ENCODE measurements around the gene ELL2.
"Not testable (repeated sequence)": the region's sequence is repeated elsewhere in the genome, so short reads cannot be mapped to it uniquely, and the experiment has no call there.

Gene ELL2

DNA sequence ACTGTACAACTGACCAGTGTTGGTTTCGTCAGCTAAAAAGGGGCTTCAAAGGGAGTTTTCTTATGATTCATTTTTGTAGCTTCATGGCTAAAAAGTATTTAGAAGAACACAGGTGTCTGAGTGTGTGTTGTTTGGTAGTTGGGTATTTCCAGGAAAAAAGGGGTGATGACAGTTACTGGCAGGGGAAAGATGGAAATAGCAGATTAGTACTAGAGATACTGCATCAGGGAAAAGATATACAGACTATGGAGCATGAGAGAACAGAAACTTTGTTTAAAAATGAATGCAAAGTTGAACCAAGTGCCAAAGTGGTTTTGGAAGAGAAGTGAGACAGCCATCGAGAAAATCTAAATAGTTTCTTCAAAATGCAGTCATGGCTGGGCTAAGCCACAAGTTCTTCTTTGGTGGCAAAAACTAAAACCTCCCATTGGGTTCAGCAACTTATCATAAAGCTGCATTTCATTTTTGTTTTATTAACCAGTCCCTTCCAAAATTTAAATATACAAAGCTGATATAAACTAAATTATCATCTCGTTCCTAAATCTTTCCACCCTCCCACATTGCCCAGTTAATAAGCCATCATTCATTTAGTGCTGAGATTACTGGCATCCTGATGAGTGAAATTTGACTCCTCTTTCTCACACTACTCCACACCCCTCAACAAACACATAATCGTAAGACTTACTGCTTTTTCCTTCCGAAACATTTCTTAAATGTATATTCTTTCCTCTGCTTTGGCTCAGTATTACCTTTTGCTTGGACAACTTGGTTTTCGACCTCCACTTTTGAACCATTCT, 33.5 kb downstream of the ELL2 start:
- no peak for DNase-seq

DNA sequence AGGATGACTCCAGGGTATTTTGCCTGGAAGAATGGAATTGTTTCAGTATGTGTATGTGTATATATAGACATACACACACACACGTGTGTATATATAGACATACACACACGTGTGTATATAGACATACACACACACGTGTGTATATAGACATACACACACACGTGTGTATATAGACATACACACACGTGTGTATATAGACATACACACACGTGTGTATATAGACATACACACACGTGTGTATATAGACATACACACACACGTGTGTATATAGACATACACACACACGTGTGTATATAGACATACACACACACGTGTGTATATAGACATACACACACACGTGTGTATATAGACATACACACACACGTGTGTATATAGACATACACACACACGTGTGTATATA, 34.4 kb downstream of the ELL2 start:
- DNase-seq, result not testable (repeated sequence)

DNA sequence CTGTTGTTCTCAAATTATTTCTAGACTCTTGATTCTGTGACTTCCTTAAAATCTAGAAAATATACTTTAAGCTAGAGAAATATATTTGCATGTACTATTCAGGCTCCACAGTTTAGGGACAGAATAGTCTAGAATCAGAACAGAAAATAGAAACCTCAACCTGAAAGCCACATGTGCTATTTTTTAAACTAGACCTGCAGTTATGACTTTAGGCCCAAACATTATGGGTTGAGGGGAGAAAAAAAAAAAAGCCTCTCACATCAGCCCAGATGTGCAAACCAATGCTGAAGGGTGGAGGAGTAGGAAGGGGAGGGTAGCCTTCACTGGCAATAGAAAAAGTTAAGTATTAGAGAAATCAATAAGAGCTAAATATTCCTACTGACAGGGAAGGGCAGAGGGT, 35.7 kb downstream of the ELL2 start:
- DNase-seq, result no peak

DNA sequence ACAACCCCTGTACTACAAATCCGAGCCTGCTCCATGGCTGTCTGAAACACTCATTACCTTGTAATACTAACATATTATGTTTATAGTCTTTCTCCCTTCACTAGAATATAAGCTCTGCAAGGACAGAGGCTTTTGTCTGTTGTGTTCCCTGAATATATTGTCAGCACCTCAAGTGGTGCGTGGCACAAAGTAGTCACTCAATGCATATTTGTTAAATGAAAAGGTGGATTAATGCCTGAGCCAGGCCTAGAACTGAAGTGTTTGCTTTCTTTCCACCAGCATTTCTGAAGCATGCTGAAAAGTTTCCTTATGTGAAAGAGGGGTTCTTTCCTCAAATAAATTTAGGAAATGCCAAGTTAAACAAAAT, 36.3 kb downstream of the ELL2 start:
- DNase-seq, result no peak

DNA sequence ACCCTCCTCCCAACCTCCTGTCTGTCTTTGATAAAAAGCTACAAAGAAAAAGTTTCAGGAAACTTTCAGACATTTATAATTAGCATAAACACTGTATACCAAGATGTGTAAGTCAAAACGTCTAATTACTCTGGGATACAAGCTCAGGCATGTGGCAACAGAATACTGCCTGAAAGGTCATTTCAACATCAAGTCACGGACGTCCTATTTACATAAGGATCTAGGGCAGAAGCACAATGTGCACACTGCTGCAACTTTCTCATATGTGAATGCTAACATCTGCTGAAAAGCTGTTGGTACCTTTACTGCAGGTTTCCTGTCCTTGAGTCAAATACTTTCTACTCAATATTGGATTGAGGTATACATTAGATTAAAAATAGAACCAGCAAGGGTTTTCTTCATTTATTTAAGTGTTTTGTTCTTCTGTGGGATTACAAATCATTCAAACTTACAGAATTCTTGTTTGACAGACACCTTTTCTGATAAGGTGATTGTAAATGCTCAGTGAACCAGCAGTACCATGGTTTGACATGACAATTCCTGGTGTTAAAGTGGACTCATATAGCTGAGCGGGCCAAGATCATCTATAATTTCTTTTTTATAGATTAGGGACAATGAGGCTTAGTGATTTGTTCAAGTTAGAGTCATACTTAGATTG, 36.8 kb downstream of the ELL2 start:
- no peak for DNase-seq

- DNase-seq, result no peak
Measured at GRCh38 chr5:95923918-95924544, 37.6 kb downstream of the ELL2 start.

DNA sequence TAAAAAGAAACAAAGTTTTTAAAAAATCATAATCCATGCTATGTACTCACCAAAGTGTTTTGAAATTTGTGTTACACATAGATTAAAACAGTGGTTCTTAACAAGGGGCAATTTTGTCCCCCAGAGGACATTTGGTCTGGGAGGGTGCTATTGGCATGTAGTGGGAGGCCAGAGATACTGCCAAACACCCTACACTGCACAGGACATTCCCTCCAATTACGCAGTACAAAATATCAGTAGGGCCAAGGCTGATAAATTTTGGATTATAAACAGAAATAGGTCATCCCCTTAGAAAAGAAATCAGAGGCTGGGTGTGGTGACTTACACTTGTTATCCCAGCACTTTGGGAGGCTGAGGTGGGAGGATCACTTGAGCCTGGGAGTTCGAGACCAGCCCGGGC, 38.9 kb downstream of the ELL2 start:
- no peak for DNase-seq

- no peak for DNase-seq
Measured at GRCh38 chr5:95921501-95921900, 40.1 kb downstream of the ELL2 start.

GRCh38 chr5:95920822-95921221, 40.8 kb downstream of the ELL2 start:
- DNase-seq, result no peak

DNA sequence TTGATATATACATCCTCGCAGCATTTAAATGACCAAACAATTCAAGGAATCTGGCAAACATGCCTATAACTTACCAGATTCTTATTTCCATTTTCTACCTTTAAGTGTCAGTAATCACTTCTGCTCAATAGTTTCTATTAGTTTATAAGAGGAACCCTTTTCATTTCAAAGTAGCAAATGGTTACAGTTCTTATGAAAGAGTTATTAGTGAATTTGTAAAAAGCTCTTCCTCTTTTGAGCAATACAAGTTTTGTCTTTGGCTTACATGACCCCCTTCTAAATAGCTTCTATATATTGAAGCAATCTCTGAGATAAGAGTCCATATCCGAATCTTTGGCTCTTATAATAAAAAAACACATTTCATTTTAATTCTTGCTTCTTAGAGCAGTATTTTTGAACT, 42.0 kb downstream of the ELL2 start:
- DNase-seq, result no peak

DNA sequence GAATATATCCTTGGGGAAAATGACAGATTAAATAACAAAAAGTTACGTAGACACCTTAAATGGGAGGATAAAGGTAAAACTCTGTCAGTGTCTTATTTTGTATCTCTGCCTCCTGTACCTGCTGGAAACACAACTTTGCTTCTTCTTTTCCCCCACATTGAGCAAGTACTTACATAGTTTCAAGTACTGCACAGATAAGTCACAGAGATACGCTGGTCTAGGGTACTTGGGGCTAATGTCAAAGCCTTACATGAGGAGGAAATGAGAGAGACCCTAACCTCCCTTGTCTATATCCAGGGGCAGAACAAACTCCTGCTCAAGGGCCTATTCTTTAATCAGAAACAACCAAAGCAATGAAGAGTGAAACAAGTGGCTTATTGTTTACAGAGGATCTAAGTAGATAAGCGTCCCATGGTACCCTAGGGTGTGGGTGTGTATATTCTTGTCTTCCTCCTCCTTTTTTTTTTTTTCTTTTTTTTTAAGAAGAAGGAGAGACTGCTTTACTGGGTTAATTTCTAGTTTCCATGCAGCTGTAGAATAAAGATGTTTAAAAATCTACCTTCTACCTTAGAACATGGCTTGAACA, 43.1 kb downstream of the ELL2 start:
- no peak for DNase-seq

GRCh38 chr5:95917207-95917606, 44.4 kb downstream of the ELL2 start:
- no peak for DNase-seq

- no peak for DNase-seq
Measured at GRCh38 chr5:95916687-95917085, 45.0 kb downstream of the ELL2 start.

- no peak for DNase-seq
Measured at GRCh38 chr5:95915999-95916686, 45.5 kb downstream of the ELL2 start.

- no peak for DNase-seq
Measured at GRCh38 chr5:95913663-95914062, 48.0 kb downstream of the ELL2 start.

GRCh38 chr5:95912029-95912428, 49.6 kb downstream of the ELL2 start:
- DNase-seq, result no peak

DNA sequence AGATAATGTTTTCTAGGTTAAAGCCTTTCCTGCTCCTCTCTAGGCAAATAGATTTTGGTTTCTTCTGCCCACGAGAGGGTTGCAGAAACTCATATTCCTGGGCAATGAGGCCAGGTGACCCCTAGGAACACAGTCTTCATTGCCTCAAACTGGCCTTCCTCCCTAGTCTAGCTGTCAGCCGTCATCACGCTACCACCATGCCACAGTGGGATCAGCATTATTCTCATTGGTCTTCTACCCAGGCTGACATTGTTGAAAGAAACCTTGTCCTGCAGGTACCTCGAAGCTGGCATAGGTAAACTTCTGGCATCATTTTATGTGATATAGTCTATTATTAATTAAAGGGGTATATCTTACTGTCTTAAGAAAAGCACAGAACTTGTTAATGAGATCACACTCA, 51.1 kb downstream of the ELL2 start:
- no peak for DNase-seq

DNA sequence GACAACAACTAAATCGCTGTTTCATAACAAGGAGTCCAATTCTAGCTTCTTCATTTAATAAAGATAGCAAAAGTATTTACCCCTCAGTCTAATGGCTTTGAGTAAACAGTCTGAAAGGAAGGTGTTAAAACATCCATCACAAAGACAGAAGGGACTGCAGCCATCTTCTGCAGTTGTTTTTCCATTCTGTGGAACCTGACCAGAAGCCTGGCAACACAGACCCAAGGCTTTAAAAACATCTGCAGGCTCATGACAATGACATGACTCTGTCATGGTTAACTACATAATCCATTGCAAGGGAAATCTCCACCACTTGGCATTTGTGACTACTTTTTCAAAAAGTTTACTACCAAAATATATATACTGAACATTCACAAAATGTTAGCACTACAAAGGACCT, 51.9 kb downstream of the ELL2 start:
- no peak for DNase-seq

GRCh38 chr5:95908799-95909198, 52.9 kb downstream of the ELL2 start:
- no peak for DNase-seq

GRCh38 chr5:95907740-95908706, 53.6 kb downstream of the ELL2 start:
- DNase-seq, result no peak

DNA sequence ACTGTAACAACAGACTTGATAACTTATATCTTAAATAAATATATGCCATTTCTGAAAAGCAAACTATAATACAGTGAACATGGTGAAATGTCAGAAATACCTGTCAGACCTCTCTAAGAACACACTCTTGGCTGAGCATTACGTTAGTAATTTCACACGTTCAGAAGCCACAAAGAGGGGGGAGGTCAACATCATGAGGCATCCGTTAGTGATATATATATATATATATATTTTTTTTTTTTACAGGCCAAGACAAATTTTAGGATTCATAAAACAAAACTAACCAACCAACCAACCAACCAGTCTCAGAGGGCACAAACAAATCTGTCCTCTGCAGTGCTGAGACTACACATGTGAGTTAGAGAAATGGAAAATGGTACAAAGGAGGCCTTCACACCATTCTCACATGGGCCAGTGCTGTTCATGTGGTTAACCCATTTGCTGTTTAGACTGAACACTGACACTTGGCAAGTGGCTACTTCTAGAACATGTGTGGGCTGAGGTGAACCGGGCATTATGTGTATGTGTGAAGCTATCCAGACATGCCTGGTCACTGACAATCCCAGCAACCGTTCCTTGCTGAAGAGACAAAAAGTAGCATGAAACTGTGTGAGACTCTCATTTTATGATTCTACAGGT, 54.5 kb downstream of the ELL2 start:
- DNase-seq, result no peak

GRCh38 chr5:95906398-95906797, 55.3 kb downstream of the ELL2 start:
- DNase-seq, result not testable (repeated sequence)

All from NCI-H2107 (cell line).